ENCODE results near the gene GNL2. TPM values are rescaled to one million over a fixed set of nuclear protein-coding genes. Genes with fewer than 3 reads are reported as not detected.
"Not testable (repeated sequence)": the region's sequence is repeated elsewhere in the genome, so short reads cannot be mapped to it uniquely, and the experiment has no call there.

The GNL2 gene
- total RNA-seq, 1 experiment from 2014 or later, result 56.2 TPM

DNA sequence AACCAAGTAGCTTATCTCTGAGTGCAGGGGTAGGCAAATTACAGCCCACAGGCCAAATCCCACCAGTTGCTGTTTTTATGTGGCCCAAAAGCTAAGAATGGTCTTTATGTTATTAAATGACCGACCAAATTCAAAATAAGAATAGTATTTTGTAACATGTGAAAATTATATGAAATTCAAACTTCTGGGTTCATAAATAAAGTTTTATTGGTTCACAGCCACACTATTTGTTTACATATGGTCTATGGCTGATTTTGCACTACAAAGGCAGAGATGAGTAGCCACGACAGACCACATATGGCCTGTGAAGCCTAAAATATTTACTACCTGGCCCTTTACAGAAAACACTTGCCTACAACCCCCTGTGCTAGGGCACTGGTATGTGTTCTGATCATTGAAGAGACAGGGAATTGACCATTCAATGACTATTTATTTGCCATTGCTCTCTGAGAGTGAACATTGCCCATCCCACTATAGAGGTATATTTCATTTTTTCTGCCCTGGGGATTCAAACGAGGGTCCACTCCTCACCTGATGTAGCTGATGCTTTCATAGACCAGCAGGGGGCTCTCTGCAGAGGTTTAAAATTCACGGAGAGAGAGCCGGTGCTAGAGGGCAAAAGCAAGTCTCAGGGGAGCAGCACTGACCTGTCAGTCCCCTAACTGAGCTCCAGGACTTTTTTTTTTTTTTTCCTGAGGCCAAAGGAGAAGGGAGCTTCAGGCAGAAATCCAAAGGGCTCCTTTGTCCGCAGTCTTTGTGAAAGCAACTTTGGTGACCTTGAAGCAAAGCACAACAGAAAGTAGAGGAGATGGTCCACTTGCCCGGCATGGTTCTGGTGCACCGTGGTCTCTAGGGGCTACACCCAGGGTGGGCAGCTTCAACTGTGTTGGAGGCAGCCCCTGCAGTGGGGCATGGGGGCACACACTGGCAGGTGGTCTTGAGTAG, 7.3 kb upstream of the GNL2 start:
- Histone ChIP-seq H4K20me1 (ENCODE audit: insufficient read depth, low read depth, low read length) (no peaks in the 10 kb centered on the region), H3K27me3 (ENCODE audit: low read length) (no peaks in the 10 kb centered on the region), H3K4me3 (ENCODE audit: low read length) (no peak overlapping the region), H3K4me1 (ENCODE audit: low read length) (peaks cover 3% of the 10 kb centered on the region; the same call in 1 of the 2 replicates), H3K36me3 (ENCODE audit: insufficient read depth, low read length) (no peaks in the 10 kb centered on the region), H3K27ac (ENCODE audit: low read length) (no peak overlapping the region), H2AFZ (ENCODE audit: low read length) (no peak overlapping the region), H3K4me2 (ENCODE audit: low read depth, low read length, poor library complexity, severe bottlenecking) (no peak overlapping the region), H3K79me2 (ENCODE audit: low read length) (no peaks in the 10 kb centered on the region), H3K9ac (ENCODE audit: low read length) (no peak overlapping the region), H3K9me3 (ENCODE audit: low read length) (no peaks in the 10 kb centered on the region), H3K9me2 (replicated peaks; ENCODE audit: insufficient read depth, low read length) (no peaks in the 10 kb centered on the region)
- peak; percentile 79 for DNase-seq

- Histone ChIP-seq H3K4me1 (ENCODE audit: low read length) (peaks cover 6% of the 10 kb centered on the region), H3K4me2 (ENCODE audit: low read depth, low read length, poor library complexity, severe bottlenecking) (no peak overlapping the region), H3K9me3 (ENCODE audit: low read length) (no peaks in the 10 kb centered on the region), H3K9ac (ENCODE audit: low read length) (no peak overlapping the region), H3K27ac (ENCODE audit: low read length) (no peak overlapping the region), H3K79me2 (ENCODE audit: low read length) (no peaks in the 10 kb centered on the region), H3K4me3 (ENCODE audit: low read length) (no peak overlapping the region), H3K36me3 (ENCODE audit: insufficient read depth, low read length) (no peaks in the 10 kb centered on the region), H2AFZ (ENCODE audit: low read length) (no peak overlapping the region), H3K9me2 (replicated peaks; ENCODE audit: insufficient read depth, low read length) (no peaks in the 10 kb centered on the region), H3K27me3 (ENCODE audit: low read length) (no peaks in the 10 kb centered on the region), H4K20me1 (ENCODE audit: insufficient read depth, low read depth, low read length) (no peaks in the 10 kb centered on the region)
- no peak for DNase-seq
Observed at GRCh38 chr1:37601441-37601840, 5.7 kb upstream of the GNL2 start.

GRCh38 chr1:37599940-37600339, 4.2 kb upstream of the GNL2 start:
- Histone ChIP-seq H3K9ac (ENCODE audit: low read length) (no peak overlapping the region), H3K9me3 (ENCODE audit: low read length) (no peaks in the 10 kb centered on the region), H3K27me3 (ENCODE audit: low read length) (no peaks in the 10 kb centered on the region), H3K79me2 (ENCODE audit: low read length) (peaks cover 8% of the 10 kb centered on the region), H3K27ac (ENCODE audit: low read length) (no peak overlapping the region), H3K4me3 (ENCODE audit: low read length) (no peak overlapping the region), H2AFZ (ENCODE audit: low read length) (no peak overlapping the region), H3K36me3 (ENCODE audit: insufficient read depth, low read length) (no peaks in the 10 kb centered on the region), H3K4me1 (ENCODE audit: low read length) (peaks cover 11% of the 10 kb centered on the region), H3K9me2 (replicated peaks; ENCODE audit: insufficient read depth, low read length) (no peaks in the 10 kb centered on the region), H4K20me1 (ENCODE audit: insufficient read depth, low read depth, low read length) (peaks cover 6% of the 10 kb centered on the region; the same call in 1 of the 2 replicates), H3K4me2 (ENCODE audit: low read depth, low read length, poor library complexity, severe bottlenecking) (no peak overlapping the region)
- no peak for DNase-seq

DNA sequence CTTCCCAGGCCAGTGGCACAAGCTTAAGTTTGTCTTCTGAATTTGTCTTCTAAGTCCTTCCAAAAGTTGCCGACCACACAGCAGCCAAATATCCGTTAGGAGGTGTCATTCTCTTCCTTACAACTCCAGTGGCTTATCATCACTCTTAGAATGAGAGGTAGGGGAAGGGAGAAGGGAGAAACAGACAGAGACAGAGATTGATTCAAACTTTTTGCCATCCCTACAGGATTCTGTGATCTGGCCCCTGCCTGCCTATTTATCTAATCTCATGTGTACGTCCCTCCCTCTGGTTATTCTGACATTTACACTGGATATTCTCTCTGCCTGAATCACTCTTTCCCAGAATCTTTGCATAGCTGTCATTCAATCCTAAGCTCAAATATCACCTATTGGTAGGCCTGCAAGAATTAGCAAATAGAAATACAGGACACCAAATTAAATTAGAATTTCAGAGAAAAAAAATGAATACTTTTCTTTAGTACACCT, 488 bp upstream of the GNL2 start:
- Histone ChIP-seq H3K36me3 (ENCODE audit: insufficient read depth, low read length) (peaks cover 22% of the 10 kb centered on the region; the same call in 1 of the 2 replicates), H3K27me3 (ENCODE audit: low read length) (no peaks in the 10 kb centered on the region), H3K9me3 (ENCODE audit: low read length) (no peaks in the 10 kb centered on the region), H3K4me3 (ENCODE audit: low read length) (peak overlapping the region; percentile 94), H2AFZ (ENCODE audit: low read length) (peak overlapping the region; percentile 89), H4K20me1 (ENCODE audit: insufficient read depth, low read depth, low read length) (peaks cover 29% of the 10 kb centered on the region), H3K9me2 (replicated peaks; ENCODE audit: insufficient read depth, low read length) (no peaks in the 10 kb centered on the region), H3K79me2 (ENCODE audit: low read length) (peaks cover 40% of the 10 kb centered on the region), H3K4me2 (ENCODE audit: low read depth, low read length, poor library complexity, severe bottlenecking) (peak overlapping the region; percentile 89), H3K9ac (ENCODE audit: low read length) (peak overlapping the region; percentile 87), H3K27ac (ENCODE audit: low read length) (no peak overlapping the region), H3K4me1 (ENCODE audit: low read length) (peaks cover 19% of the 10 kb centered on the region)
- DNase-seq, result no peak

DNA sequence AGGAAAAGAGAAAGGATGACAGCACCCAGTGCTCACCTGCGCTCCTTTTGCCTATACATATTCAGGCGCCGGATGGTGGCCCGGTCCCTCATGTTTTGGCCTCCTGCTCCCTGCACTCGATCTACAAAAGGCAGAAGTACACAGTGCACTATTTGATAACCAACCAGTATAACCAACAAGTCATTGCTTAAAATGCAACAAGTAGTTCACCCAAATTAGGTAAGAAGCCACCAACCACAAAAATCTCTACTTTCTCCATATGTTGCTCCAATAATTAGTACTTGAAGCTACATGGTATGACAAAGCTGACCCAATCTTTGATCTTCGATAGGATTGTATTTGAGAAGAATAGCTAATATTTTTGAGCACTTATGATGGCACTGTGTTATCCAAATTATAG, 2.0 kb downstream of the GNL2 start:
- Histone ChIP-seq H3K4me2 (ENCODE audit: low read depth, low read length, poor library complexity, severe bottlenecking) (peak overlapping the region; percentile 89), H3K27me3 (ENCODE audit: low read length) (no peaks in the 10 kb centered on the region), H3K9me3 (ENCODE audit: low read length) (no peaks in the 10 kb centered on the region), H4K20me1 (ENCODE audit: insufficient read depth, low read depth, low read length) (peaks cover 29% of the 10 kb centered on the region), H3K4me1 (ENCODE audit: low read length) (peaks cover 19% of the 10 kb centered on the region), H3K79me2 (ENCODE audit: low read length) (peaks cover 58% of the 10 kb centered on the region), H2AFZ (ENCODE audit: low read length) (no peak overlapping the region), H3K36me3 (ENCODE audit: insufficient read depth, low read length) (peaks cover 37% of the 10 kb centered on the region; the same call in 1 of the 2 replicates), H3K9me2 (replicated peaks; ENCODE audit: insufficient read depth, low read length) (no peaks in the 10 kb centered on the region), H3K4me3 (ENCODE audit: low read length) (0 out of 2 replicates have a peak overlapping the region, but pooled peaks have one; percentile 94), H3K27ac (ENCODE audit: low read length) (no peak overlapping the region), H3K9ac (ENCODE audit: low read length) (no peak overlapping the region)
- DNase-seq, result no peak

- Histone ChIP-seq H3K36me3 (ENCODE audit: insufficient read depth, low read length) (peaks cover 68% of the 10 kb centered on the region; the same call in 1 of the 2 replicates), H2AFZ (ENCODE audit: low read length) (no peak overlapping the region)
Observed at GRCh38 chr1:37588939-37589338, 6.8 kb downstream of the GNL2 start.

GRCh38 chr1:37584544-37584943, 11.2 kb downstream of the GNL2 start:
- H4K20me1 ChIP-seq (ENCODE audit: insufficient read depth, low read depth, low read length), result not testable (repeated sequence)

More at GRCh38 chr1:37588939-37589338, 6.8 kb downstream of the GNL2 start:
- DNase-seq, result no peak
- Histone ChIP-seq H3K9ac (ENCODE audit: low read length) (no peak overlapping the region), H3K79me2 (ENCODE audit: low read length) (peaks cover 56% of the 10 kb centered on the region), H3K9me2 (replicated peaks; ENCODE audit: insufficient read depth, low read length) (no peaks in the 10 kb centered on the region), H3K9me3 (ENCODE audit: low read length) (no peaks in the 10 kb centered on the region), H3K4me1 (ENCODE audit: low read length) (peaks cover 1% of the 10 kb centered on the region; the same call in 1 of the 2 replicates), H4K20me1 (ENCODE audit: insufficient read depth, low read depth, low read length) (peaks cover 14% of the 10 kb centered on the region), H3K27ac (ENCODE audit: low read length) (no peak overlapping the region), H3K27me3 (ENCODE audit: low read length) (no peaks in the 10 kb centered on the region), H3K4me2 (ENCODE audit: low read depth, low read length, poor library complexity, severe bottlenecking) (no peak overlapping the region), H3K4me3 (ENCODE audit: low read length) (no peak overlapping the region)

DNA sequence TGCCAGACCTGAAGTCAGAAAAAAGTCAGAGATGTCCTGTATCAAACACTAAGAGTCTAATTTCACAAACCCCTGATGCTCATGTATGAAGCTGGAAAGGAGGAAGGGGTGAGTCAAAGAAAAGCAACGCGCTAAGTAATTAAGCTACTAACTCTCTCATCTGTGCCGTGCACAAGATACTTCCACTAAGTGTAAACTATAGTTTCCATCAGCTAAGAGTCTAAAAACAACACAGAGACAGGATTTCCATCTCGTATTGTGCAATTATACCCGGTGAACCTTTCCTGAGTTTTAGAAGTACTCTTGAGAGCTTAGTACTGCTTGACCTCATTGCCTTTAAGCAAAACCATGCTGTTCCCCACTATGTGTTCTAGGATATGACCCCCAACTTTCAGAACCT, 20.0 kb downstream of the GNL2 start:
- no peak overlapping the region for H3K27ac ChIP-seq (ENCODE audit: low read length)
- H3K9me2 ChIP-seq (replicated peaks; ENCODE audit: insufficient read depth, low read length), result no peaks in the 10 kb centered on the region
- H3K9me3 ChIP-seq (ENCODE audit: low read length), result no peaks in the 10 kb centered on the region
- H3K4me3 ChIP-seq (ENCODE audit: low read length), result no peak overlapping the region
- DNase-seq, result no peak
- peaks cover 12% of the 10 kb centered on the region; the same call in 1 of the 2 replicates for H3K79me2 ChIP-seq (ENCODE audit: low read length)
- H2AFZ ChIP-seq (ENCODE audit: low read length), result no peak overlapping the region
- 0 out of 2 replicates have a peak, but pooled peaks cover 5% of the 10 kb centered on the region for H4K20me1 ChIP-seq (ENCODE audit: insufficient read depth, low read depth, low read length)
- no peaks in the 10 kb centered on the region for H3K27me3 ChIP-seq (ENCODE audit: low read length)
- no peak overlapping the region for H3K4me2 ChIP-seq (ENCODE audit: low read depth, low read length, poor library complexity, severe bottlenecking)
- H3K36me3 ChIP-seq (ENCODE audit: insufficient read depth, low read length), result peaks cover 71% of the 10 kb centered on the region
- no peaks in the 10 kb centered on the region for H3K4me1 ChIP-seq (ENCODE audit: low read length)
- H3K9ac ChIP-seq (ENCODE audit: low read length), result no peak overlapping the region

More at GRCh38 chr1:37584544-37584943, 11.2 kb downstream of the GNL2 start:
- H3K9me3 ChIP-seq (ENCODE audit: low read length); H3K4me3 ChIP-seq (ENCODE audit: low read length); H3K9ac ChIP-seq (ENCODE audit: low read length); H2AFZ ChIP-seq (ENCODE audit: low read length); H3K4me2 ChIP-seq (ENCODE audit: low read depth, low read length, poor library complexity, severe bottlenecking); H3K27ac ChIP-seq (ENCODE audit: low read length); DNase-seq; H3K9me2 ChIP-seq (replicated peaks; ENCODE audit: insufficient read depth, low read length); H3K27me3 ChIP-seq (ENCODE audit: low read length); H3K4me1 ChIP-seq (ENCODE audit: low read length): not testable (repeated sequence)
- Histone ChIP-seq H3K36me3 (ENCODE audit: insufficient read depth, low read length) (peaks cover 69% of the 10 kb centered on the region), H3K79me2 (ENCODE audit: low read length) (peaks cover 38% of the 10 kb centered on the region)
